Natural killer cell treated with Interleukin-12 subunit alpha and Interleukin-12 subunit beta and Interleukin-15 and Interleukin-18, amount 100 ng/mL, for 72 hours (primary cell): ENCODE results near the gene TMEM164. TPM values are rescaled to one million over a fixed set of nuclear protein-coding genes. Genes with fewer than 3 reads are reported as not detected.

Experiments
- ATAC-seq, 2 donors: fragments of 150-1000 bp; cut with Tn5 transposase in 1 of 2; sonication (Bioruptor Pico), chemical (Tn5 transposase) in 1 of 2; 2 replicates each; pipeline ENCODE4 v1.10.0; 2021
- DNase-seq: peaks from one replicate; pipeline ENCODE4 v3.0.0; 2022; ENCODE audit warnings: low spot score
- H3K27ac Mint-ChIP-seq, 2 donors: 1 replicate in 1 of 2; 2 replicates in 1 of 2; pipeline ENCODE4 v1.8.0; 2022; ENCODE audit warnings: mixed read lengths in 2 of 2, mild to moderate bottlenecking in 1 of 2, moderate library complexity in 1 of 2
- H3K27me3 Mint-ChIP-seq, 2 donors: 1 replicate in 1 of 2; 2 replicates in 1 of 2; pipeline ENCODE4 v1.8.0; 2022; ENCODE audit warnings: mixed read lengths in 2 of 2
- H3K36me3 Mint-ChIP-seq: one replicate; pipeline ENCODE4 v1.8.0; 2022; ENCODE audit warnings: mixed read lengths
- H3K4me1 Mint-ChIP-seq, 2 donors: 1 replicate in 1 of 2; 2 replicates in 1 of 2; pipeline ENCODE4 v1.8.0; 2022; ENCODE audit warnings: low read depth in 2 of 2, mixed read lengths in 2 of 2, mild to moderate bottlenecking in 1 of 2
- H3K4me3 Mint-ChIP-seq: one replicate; pipeline ENCODE4 v1.8.0; 2022; ENCODE audit warnings: mixed read lengths
- H3K9me3 Mint-ChIP-seq: 2 replicates; pipeline ENCODE4 v1.8.0; 2022; ENCODE audit warnings: mixed read lengths
- total RNA-seq, 2 donors: library from RNA; stranded (reverse); gene quantifications; one replicate each; pipeline ENCODE4 v1.2.3, GENCODE V29; 2022

The TMEM164 gene
- total RNA-seq, 2 donors from 2014 or later: 29.6 to 41.0 TPM

- peak overlapping the region in 1 of 2 donors; percentile 21 for H3K27ac Mint-ChIP-seq
- H3K36me3 Mint-ChIP-seq: no peaks in the 10 kb centered on the region
- H3K9me3 Mint-ChIP-seq: no peaks in the 10 kb centered on the region
- no peak for DNase-seq
- peaks cover 0 to 9% of the 10 kb centered on the region in 2 donors for H3K27me3 Mint-ChIP-seq
- peaks cover 14 to 21% of the 10 kb centered on the region in 2 donors for H3K4me1 Mint-ChIP-seq
- ATAC-seq: no peak
- H3K4me3 Mint-ChIP-seq: no peak overlapping the region
Observed at GRCh38 chrX:110037178-110037577, 34.3 kb downstream of the TMEM164 start.

GRCh38 chrX:110038900-110039299 is 36.0 kb downstream of the TMEM164 start:
- no peak for DNase-seq
- Mint-ChIP-seq H3K27ac (no peak overlapping the region), H3K4me1 (peaks cover 20 to 31% of the 10 kb centered on the region in 2 donors), H3K4me3 (no peak overlapping the region), H3K36me3 (no peaks in the 10 kb centered on the region), H3K9me3 (no peaks in the 10 kb centered on the region), H3K27me3 (peaks cover 0 to 6% of the 10 kb centered on the region in 2 donors)
- no peak for ATAC-seq

- ATAC-seq: peak in 1 of 2 donors; percentile 70
- no peak overlapping the region for H3K27ac Mint-ChIP-seq
- H3K36me3 Mint-ChIP-seq: no peaks in the 10 kb centered on the region
- H3K4me3 Mint-ChIP-seq: peak overlapping the region; percentile 15
- H3K27me3 Mint-ChIP-seq: peaks cover 0 to 3% of the 10 kb centered on the region in 2 donors
- peaks cover 14 to 28% of the 10 kb centered on the region in 2 donors for H3K4me1 Mint-ChIP-seq
- no peak for DNase-seq
- no peaks in the 10 kb centered on the region for H3K9me3 Mint-ChIP-seq
Observed at GRCh38 chrX:110041980-110042379, 39.1 kb downstream of the TMEM164 start.

GRCh38 chrX:110042496-110042895 is 39.6 kb downstream of the TMEM164 start:
- H3K27me3 Mint-ChIP-seq: peaks cover 0 to 3% of the 10 kb centered on the region in 2 donors
- peaks cover 14 to 26% of the 10 kb centered on the region in 2 donors for H3K4me1 Mint-ChIP-seq
- no peak overlapping the region for H3K27ac Mint-ChIP-seq
- H3K4me3 Mint-ChIP-seq: peak overlapping the region; percentile 15
- H3K36me3 Mint-ChIP-seq: no peaks in the 10 kb centered on the region
- no peaks in the 10 kb centered on the region for H3K9me3 Mint-ChIP-seq
- DNase-seq (no peak), ATAC-seq (no peak)

- peak overlapping the region in 1 of 2 donors; percentile 5 for H3K27ac Mint-ChIP-seq
- H3K9me3 Mint-ChIP-seq: no peaks in the 10 kb centered on the region
- H3K27me3 Mint-ChIP-seq: peaks cover 0 to 3% of the 10 kb centered on the region in 2 donors
- peak overlapping the region; percentile 56 for H3K4me3 Mint-ChIP-seq
- H3K36me3 Mint-ChIP-seq: no peaks in the 10 kb centered on the region
- peaks cover 14 to 23% of the 10 kb centered on the region in 2 donors for H3K4me1 Mint-ChIP-seq
- DNase-seq (no peak), ATAC-seq (no peak)
Observed at GRCh38 chrX:110043506-110043905, 40.6 kb downstream of the TMEM164 start.

GRCh38 chrX:110044346-110045249 is 41.7 kb downstream of the TMEM164 start:
- no peaks in the 10 kb centered on the region for H3K9me3 Mint-ChIP-seq
- H3K36me3 Mint-ChIP-seq: no peaks in the 10 kb centered on the region
- H3K27ac Mint-ChIP-seq: no peak overlapping the region
- no peak overlapping the region for H3K4me3 Mint-ChIP-seq
- peaks cover 14 to 24% of the 10 kb centered on the region in 2 donors for H3K4me1 Mint-ChIP-seq
- no peak for ATAC-seq
- no peak for DNase-seq
- no peaks in the 10 kb centered on the region for H3K27me3 Mint-ChIP-seq

GRCh38 chrX:110045421-110045820 is 42.5 kb downstream of the TMEM164 start:
- Mint-ChIP-seq H3K9me3 (no peaks in the 10 kb centered on the region), H3K27me3 (no peaks in the 10 kb centered on the region), H3K4me1 (peaks cover 14 to 27% of the 10 kb centered on the region in 2 donors), H3K27ac (peak overlapping the region in 1 of 2 donors; percentile 34), H3K36me3 (no peaks in the 10 kb centered on the region), H3K4me3 (no peak overlapping the region)
- DNase-seq (no peak), ATAC-seq (no peak)

- H3K4me1 Mint-ChIP-seq: peaks cover 14 to 27% of the 10 kb centered on the region in 2 donors
- no peaks in the 10 kb centered on the region for H3K36me3 Mint-ChIP-seq
- H3K27ac Mint-ChIP-seq: peak overlapping the region in 1 of 2 donors; percentile 34
- H3K27me3 Mint-ChIP-seq: no peaks in the 10 kb centered on the region
- H3K9me3 Mint-ChIP-seq: no peaks in the 10 kb centered on the region
- no peak overlapping the region for H3K4me3 Mint-ChIP-seq
- ATAC-seq (no peak), DNase-seq (no peak)
Observed at GRCh38 chrX:110046001-110046400, 43.1 kb downstream of the TMEM164 start.

GRCh38 chrX:110046971-110047370 is 44.1 kb downstream of the TMEM164 start:
- no peak overlapping the region for H3K4me3 Mint-ChIP-seq
- DNase-seq: no peak
- H3K4me1 Mint-ChIP-seq: peaks cover 12 to 20% of the 10 kb centered on the region in 2 donors
- ATAC-seq: no peak
- H3K36me3 Mint-ChIP-seq: no peaks in the 10 kb centered on the region
- H3K9me3 Mint-ChIP-seq: no peaks in the 10 kb centered on the region
- H3K27ac Mint-ChIP-seq: no peak overlapping the region
- no peaks in the 10 kb centered on the region for H3K27me3 Mint-ChIP-seq

GRCh38 chrX:110049096-110049495 is 46.2 kb downstream of the TMEM164 start:
- ATAC-seq: no peak
- no peak for DNase-seq
- peaks cover 0 to 8% of the 10 kb centered on the region in 2 donors for H3K4me1 Mint-ChIP-seq
- H3K36me3 Mint-ChIP-seq: peaks cover 4% of the 10 kb centered on the region
- no peak overlapping the region for H3K27ac Mint-ChIP-seq
- peaks cover under 1% of the 10 kb centered on the region for H3K9me3 Mint-ChIP-seq
- no peaks in the 10 kb centered on the region for H3K27me3 Mint-ChIP-seq
- no peak overlapping the region for H3K4me3 Mint-ChIP-seq

GRCh38 chrX:110050386-110050785 is 47.5 kb downstream of the TMEM164 start:
- peaks cover 7% of the 10 kb centered on the region for H3K36me3 Mint-ChIP-seq
- peaks cover 3% of the 10 kb centered on the region for H3K9me3 Mint-ChIP-seq
- H3K4me3 Mint-ChIP-seq: no peak overlapping the region
- H3K27me3 Mint-ChIP-seq: no peaks in the 10 kb centered on the region
- ATAC-seq (no peak), DNase-seq (no peak)
- peaks cover 1 to 8% of the 10 kb centered on the region in 2 donors for H3K4me1 Mint-ChIP-seq
- H3K27ac Mint-ChIP-seq: no peak overlapping the region

GRCh38 chrX:110050901-110051300 is 48.0 kb downstream of the TMEM164 start:
- Mint-ChIP-seq H3K27me3 (no peaks in the 10 kb centered on the region), H3K9me3 (peaks cover 3% of the 10 kb centered on the region), H3K36me3 (peaks cover 7% of the 10 kb centered on the region), H3K4me1 (peaks cover 5 to 9% of the 10 kb centered on the region in 2 donors), H3K27ac (no peak overlapping the region), H3K4me3 (no peak overlapping the region)
- no peak for DNase-seq
- no peak for ATAC-seq

- no peak for DNase-seq
- H3K4me1 Mint-ChIP-seq: peaks cover 5 to 14% of the 10 kb centered on the region in 2 donors
Observed at GRCh38 chrX:110051559-110051958, 48.6 kb downstream of the TMEM164 start.

GRCh38 chrX:110052303-110052702 is 49.4 kb downstream of the TMEM164 start:
- Mint-ChIP-seq H3K9me3 (peaks cover 3% of the 10 kb centered on the region), H3K36me3 (peaks cover 7% of the 10 kb centered on the region), H3K4me3 (no peak overlapping the region), H3K4me1 (peaks cover 5 to 15% of the 10 kb centered on the region in 2 donors), H3K27me3 (no peaks in the 10 kb centered on the region), H3K27ac (no peak overlapping the region)
- ATAC-seq (no peak), DNase-seq (no peak)

More at GRCh38 chrX:110051559-110051958, 48.6 kb downstream of the TMEM164 start:
- H3K27me3 Mint-ChIP-seq: no peaks in the 10 kb centered on the region
- no peak overlapping the region for H3K27ac Mint-ChIP-seq
- no peak for ATAC-seq
- peaks cover 3% of the 10 kb centered on the region for H3K9me3 Mint-ChIP-seq
- H3K36me3 Mint-ChIP-seq: peaks cover 7% of the 10 kb centered on the region
- no peak overlapping the region for H3K4me3 Mint-ChIP-seq
